ENCODE data around the gene WWTR1.

The WWTR1 gene

GRCh38 chr3:149621218-149622005, 36.4 kb downstream of the WWTR1 start:
- no peak for DNase-seq

- DNase-seq = no peak
Observed at GRCh38 chr3:149620291-149621020, 37.4 kb downstream of the WWTR1 start.

- no peak for DNase-seq
Observed at GRCh38 chr3:149619136-149619535, 38.7 kb downstream of the WWTR1 start.

- peak; percentile 53 for DNase-seq
Observed at GRCh38 chr3:149618151-149619123, 39.4 kb downstream of the WWTR1 start.

- DNase-seq = no peak
Observed at GRCh38 chr3:149615731-149616221, 42.0 kb downstream of the WWTR1 start.

GRCh38 chr3:149613988-149614387, 43.8 kb downstream of the WWTR1 start:
- DNase-seq = no peak

- no peak for DNase-seq
Observed at GRCh38 chr3:149612456-149612855, 45.4 kb downstream of the WWTR1 start.

- no peak for DNase-seq
Observed at GRCh38 chr3:149611149-149611548, 46.7 kb downstream of the WWTR1 start.

GRCh38 chr3:149610351-149611105, 47.3 kb downstream of the WWTR1 start:
- DNase-seq = no peak

GRCh38 chr3:149609595-149609994, 48.2 kb downstream of the WWTR1 start:
- DNase-seq = no peak

GRCh38 chr3:149608987-149609386, 48.8 kb downstream of the WWTR1 start:
- no peak for DNase-seq

GRCh38 chr3:149605902-149606301, 51.9 kb downstream of the WWTR1 start:
- DNase-seq = no peak

- DNase-seq = no peak
Observed at GRCh38 chr3:149604125-149604875, 53.5 kb downstream of the WWTR1 start.

GRCh38 chr3:149603126-149604074, 54.4 kb downstream of the WWTR1 start:
- DNase-seq = no peak

- DNase-seq = no peak
Observed at GRCh38 chr3:149600634-149601033, 57.2 kb downstream of the WWTR1 start.

- no peak for DNase-seq
Observed at GRCh38 chr3:149599236-149599635, 58.6 kb downstream of the WWTR1 start.

- DNase-seq = no peak
Observed at GRCh38 chr3:149596134-149596770, 61.6 kb downstream of the WWTR1 start.

- DNase-seq = no peak
Observed at GRCh38 chr3:149593418-149594160, 64.2 kb downstream of the WWTR1 start.

- no peak for DNase-seq
Observed at GRCh38 chr3:149592758-149593240, 65.0 kb downstream of the WWTR1 start.
